Measurements from ENCODE around the gene MCUR1. TPM values are rescaled to one million over a fixed set of nuclear protein-coding genes. Genes with fewer than 3 reads are reported as not detected.
"Not testable (repeated sequence)": the region's sequence is repeated elsewhere in the genome, so short reads cannot be mapped to it uniquely, and the experiment has no call there.

MCUR1 gene
- total RNA-seq, 1 experiment from 2014 or later, result 33.1 TPM

GRCh38 chr6:13772358-13773030, 41.9 kb downstream of the MCUR1 start:
- H3K4me3 ChIP-seq (ENCODE audit: low read depth in 2 of 2, low read length in 2 of 2); BruUV-seq (replicated peaks); H3K36me3 ChIP-seq (ENCODE audit: control insufficient read depth, insufficient read depth, low read length); in situ Hi-C loops (cut with HindIII; ENCODE audit: low pct_unique_long_range_greater_than_20kb, low sequenced_read_pairs); H3K27me3 ChIP-seq (ENCODE audit: control insufficient read depth, insufficient read depth, low read length); H3K9me3 ChIP-seq (ENCODE audit: control insufficient read depth, insufficient read depth, low read depth, low read length); ATAC-seq; DNase-seq (ENCODE audit: low read depth, low spot score); POLR2A ChIA-PET; H3K4me1 ChIP-seq (ENCODE audit: control insufficient read depth, insufficient read depth, low read length); H3K27ac ChIP-seq (ENCODE audit: low read length); CTCF ChIA-PET; intact Hi-C loops (cut with micrococcal nuclease; ENCODE audit: unreplicated experiment): not testable (repeated sequence)

DNA sequence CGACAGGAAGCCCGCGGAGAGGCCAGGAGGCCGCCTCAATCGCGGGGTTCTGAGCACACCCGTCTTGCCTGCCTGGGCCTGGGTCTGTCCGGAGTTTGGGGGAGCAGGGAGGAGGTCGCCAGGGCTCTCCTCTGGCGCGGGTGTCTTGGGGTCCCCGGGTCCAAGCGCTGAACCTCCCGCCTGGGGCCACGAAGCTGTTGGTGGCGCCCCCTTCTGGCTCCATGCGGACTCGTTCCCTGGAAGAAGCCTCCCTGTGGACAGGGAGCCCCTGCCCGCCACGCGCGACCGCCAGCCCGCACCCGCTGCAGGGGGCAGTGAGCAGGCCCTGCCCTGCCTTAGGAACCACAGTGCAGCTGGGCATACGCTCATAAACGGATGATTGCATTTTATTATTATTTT, 44.7 kb downstream of the MCUR1 start:
- TF ChIP-seq SIN3A (IDR thresholded peaks at IDR 0.05; ENCODE audit: borderline replicate concordance, insufficient read depth, low read depth, low read length) (no peak), REST (IDR thresholded peaks at IDR 0.05; ENCODE audit: insufficient read depth in 1 of 2, low read depth in 2 of 2, low read length in 1 of 2) (no peak), TCF7L2 (IDR thresholded peaks at IDR 0.05; ENCODE audit: low read depth, low read length) (no peak), POLR2AphosphoS5 (IDR thresholded peaks at IDR 0.05; ENCODE audit: low read depth, low read length) (no peak)
- TF ChIP-seq, protein P1, sequence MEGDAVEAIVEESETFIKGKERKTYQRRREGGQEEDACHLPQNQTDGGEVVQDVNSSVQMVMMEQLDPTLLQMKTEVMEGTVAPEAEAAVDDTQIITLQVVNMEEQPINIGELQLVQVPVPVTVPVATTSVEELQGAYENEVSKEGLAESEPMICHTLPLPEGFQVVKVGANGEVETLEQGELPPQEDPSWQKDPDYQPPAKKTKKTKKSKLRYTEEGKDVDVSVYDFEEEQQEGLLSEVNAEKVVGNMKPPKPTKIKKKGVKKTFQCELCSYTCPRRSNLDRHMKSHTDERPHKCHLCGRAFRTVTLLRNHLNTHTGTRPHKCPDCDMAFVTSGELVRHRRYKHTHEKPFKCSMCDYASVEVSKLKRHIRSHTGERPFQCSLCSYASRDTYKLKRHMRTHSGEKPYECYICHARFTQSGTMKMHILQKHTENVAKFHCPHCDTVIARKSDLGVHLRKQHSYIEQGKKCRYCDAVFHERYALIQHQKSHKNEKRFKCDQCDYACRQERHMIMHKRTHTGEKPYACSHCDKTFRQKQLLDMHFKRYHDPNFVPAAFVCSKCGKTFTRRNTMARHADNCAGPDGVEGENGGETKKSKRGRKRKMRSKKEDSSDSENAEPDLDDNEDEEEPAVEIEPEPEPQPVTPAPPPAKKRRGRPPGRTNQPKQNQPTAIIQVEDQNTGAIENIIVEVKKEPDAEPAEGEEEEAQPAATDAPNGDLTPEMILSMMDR (IDR thresholded peaks at IDR 0.05), result no peak; the same call in 1 of the 2 replicates
- ATAC-seq, result no peak

GRCh38 chr6:13769034-13769654, 45.2 kb downstream of the MCUR1 start:
- in situ Hi-C loops (cut with HindIII; ENCODE audit: low pct_unique_long_range_greater_than_20kb, low sequenced_read_pairs) (no loop called here), intact Hi-C loops (cut with micrococcal nuclease; ENCODE audit: unreplicated experiment) (no loop called here)
- ChIA-PET POLR2A (no interaction called here), CTCF (no interaction called here)
- TF ChIP-seq SIN3A (IDR thresholded peaks at IDR 0.05; ENCODE audit: borderline replicate concordance, insufficient read depth, low read depth, low read length) (no peak), TCF7L2 (IDR thresholded peaks at IDR 0.05; ENCODE audit: low read depth, low read length) (no peak), REST (IDR thresholded peaks at IDR 0.05; ENCODE audit: insufficient read depth in 1 of 2, low read depth in 2 of 2, low read length in 1 of 2) (no peak)
- H3K27ac ChIP-seq (ENCODE audit: low read length), result no peak overlapping the region
- H3K27me3 ChIP-seq (ENCODE audit: control insufficient read depth, insufficient read depth, low read length), result no peaks in the 10 kb centered on the region
- ATAC-seq, result no peak
- no peaks in the 10 kb centered on the region for H3K9me3 ChIP-seq (ENCODE audit: control insufficient read depth, insufficient read depth, low read depth, low read length)
- H3K4me3 ChIP-seq (ENCODE audit: low read depth in 2 of 2, low read length in 2 of 2), result no peak overlapping the region
- no TSS peak for BruUV-seq (replicated peaks)
- no peaks in the 10 kb centered on the region for H3K4me1 ChIP-seq (ENCODE audit: control insufficient read depth, insufficient read depth, low read length)
- H3K36me3 ChIP-seq (ENCODE audit: control insufficient read depth, insufficient read depth, low read length), result no peaks in the 10 kb centered on the region
- no peak for DNase-seq (ENCODE audit: low read depth, low spot score)

More for the DNA sequence above, 44.7 kb downstream of the MCUR1 start:
- H3K27ac ChIP-seq (ENCODE audit: low read length), result no peak overlapping the region
- H3K4me3 ChIP-seq (ENCODE audit: low read depth in 2 of 2, low read length in 2 of 2), result no peak overlapping the region
- H3K36me3 ChIP-seq (ENCODE audit: control insufficient read depth, insufficient read depth, low read length), result no peaks in the 10 kb centered on the region
- no TSS peak for BruUV-seq (replicated peaks)
- no peaks in the 10 kb centered on the region for H3K9me3 ChIP-seq (ENCODE audit: control insufficient read depth, insufficient read depth, low read depth, low read length)
- intact Hi-C loops (cut with micrococcal nuclease; ENCODE audit: unreplicated experiment) (no loop called here), in situ Hi-C loops (cut with HindIII; ENCODE audit: low pct_unique_long_range_greater_than_20kb, low sequenced_read_pairs) (no loop called here)
- no peaks in the 10 kb centered on the region for H3K4me1 ChIP-seq (ENCODE audit: control insufficient read depth, insufficient read depth, low read length)
- ChIA-PET POLR2A (no interaction called here), CTCF (interaction anchor here (0.8 kb wide), 1 partner anchor 521 kb away, joined by 8 read pairs; no protein-coding TSS in a partner anchor)
- no peak for DNase-seq (ENCODE audit: low read depth, low spot score)
- H3K27me3 ChIP-seq (ENCODE audit: control insufficient read depth, insufficient read depth, low read length), result no peaks in the 10 kb centered on the region

Measured in Panc1 (cell line).